A549 treated with Hydrocortisone at 1 μM for 4 hours (cell line): ENCODE data around the gene CLEC2B. TPM values are rescaled to one million over a fixed set of nuclear protein-coding genes. Genes with fewer than 3 reads are reported as not detected.

ENCODE experiments used
- total RNA-seq: library from RNA; stranded (reverse); fragments of 200-300 nt; extraction: Qiagen RNA extraction; gene quantifications from 5 replicates; pipeline ENCODE4 v1.2.3, GENCODE V29; 2022

Gene CLEC2B
- 1.4 to 1.6 TPM (median 1.4 TPM) in 5 replicates for total RNA-seq

DNA sequence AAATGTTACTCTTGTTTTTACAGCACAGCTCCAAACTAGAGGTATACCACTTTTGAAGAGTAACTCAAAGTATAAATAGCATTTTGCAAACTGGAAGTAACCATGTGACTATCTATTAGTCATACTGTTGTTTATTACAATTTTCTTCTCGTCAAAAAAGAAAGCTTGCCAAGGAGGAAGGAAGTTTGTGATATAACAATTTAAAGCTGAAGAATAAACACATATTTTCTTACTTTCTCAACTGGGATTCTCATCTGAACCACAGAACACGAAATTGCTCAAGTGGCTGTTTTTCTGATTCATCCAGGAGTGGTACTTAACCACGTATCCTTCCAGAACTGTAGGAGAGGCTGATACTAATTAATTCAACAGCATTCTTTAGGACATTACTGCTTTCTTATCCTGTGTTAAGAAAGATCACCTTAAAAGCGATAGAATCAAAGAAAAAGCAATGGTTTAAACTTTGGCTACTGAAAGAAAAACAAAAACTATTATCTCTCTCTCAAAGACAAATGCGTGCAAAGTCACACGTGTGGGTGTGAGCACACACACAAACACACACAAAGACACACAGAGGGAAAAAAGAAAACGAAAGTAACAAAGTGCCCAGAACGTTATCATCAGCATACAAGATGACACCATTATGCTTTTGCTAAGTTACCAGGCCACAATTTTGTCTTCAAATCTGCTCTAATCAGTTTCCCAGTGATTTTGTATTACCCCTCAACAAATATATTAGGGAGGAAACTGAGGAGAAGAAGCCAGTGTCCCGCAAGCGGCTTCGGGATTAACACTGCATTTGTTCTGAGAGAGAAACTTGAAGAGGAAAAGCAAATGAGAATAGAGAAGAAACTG lies at the start of gene CLEC2B:
Gene CLEC2B, minus strand, starts transcription at position 48 of the 855 bp plus-strand sequence.

GRCh38 chr12:9881246-9881645 lies 12.1 kb upstream of the CLEC2B start, which contains the start of gene KLRF2:
Gene KLRF2, plus strand, starts transcription at chr12:9881489. Its CDS starts 107 bp downstream, at chr12:9881596.

GRCh38 chr12:9827209-9827888 lies 41.8 kb downstream of the CLEC2B start, which contains the start of gene KLRF1:
Gene KLRF1, plus strand, starts transcription at chr12:9827481. Its CDS starts 64 bp downstream, at chr12:9827545.

Other genes with a start within 250 kb of the CLEC2B start
- gene CLEC2D, start 199.6 kb downstream of the CLEC2B start, total RNA-seq, result 0.31 to 0.85 TPM (median 0.47 TPM) in 5 replicates
- gene CLECL1, start 136.3 kb downstream of the CLEC2B start, total RNA-seq, result not detected in 5 replicates
- gene CD69, start 108.5 kb downstream of the CLEC2B start, total RNA-seq, result not detected in 5 replicates
- gene KLRF1, start 41.9 kb downstream of the CLEC2B start, total RNA-seq, result not detected in 5 replicates
- not detected in 5 replicates for gene KLRF2, start 12.1 kb upstream of the CLEC2B start, total RNA-seq
- not detected in 5 replicates for gene CLEC2A, start 63.0 kb upstream of the CLEC2B start, total RNA-seq
- gene CLEC12A, start 102.1 kb upstream of the CLEC2B start, total RNA-seq, result not detected in 5 replicates
- not detected in 5 replicates for gene CLEC1B, start 129.8 kb upstream of the CLEC2B start, total RNA-seq
- not detected in 5 replicates for gene CLEC12B, start 141.3 kb upstream of the CLEC2B start, total RNA-seq
- gene CLEC9A, start 161.3 kb upstream of the CLEC2B start, total RNA-seq, result not detected in 5 replicates
- not detected in 5 replicates for gene CLEC1A, start 229.6 kb upstream of the CLEC2B start, total RNA-seq